Fibroblast of lung (primary cell): Measurements from ENCODE around the gene KAT5.

ENCODE experiments used
- CTCF ChIP-seq, 2 donors: IDR thresholded peaks in 1 of 2; conservative IDR thresholded peaks in 1 of 2; 1 replicate in 1 of 2; 2 replicates in 1 of 2; pipeline ENCODE4 v1.5.1; 2011 to 2012; ENCODE audit warnings: low read length in 2 of 2, control low read depth in 1 of 2, inconsistent platforms in 1 of 2, low read depth in 1 of 2, mild to moderate bottlenecking in 1 of 2
- EZH2 ChIP-seq: IDR thresholded peaks from 2 replicates; pipeline ENCODE4 v1.5.1; 2012; ENCODE audit warnings: low read length, control low read depth, mild to moderate bottlenecking; ENCODE audit errors: missing control alignments

DNA sequence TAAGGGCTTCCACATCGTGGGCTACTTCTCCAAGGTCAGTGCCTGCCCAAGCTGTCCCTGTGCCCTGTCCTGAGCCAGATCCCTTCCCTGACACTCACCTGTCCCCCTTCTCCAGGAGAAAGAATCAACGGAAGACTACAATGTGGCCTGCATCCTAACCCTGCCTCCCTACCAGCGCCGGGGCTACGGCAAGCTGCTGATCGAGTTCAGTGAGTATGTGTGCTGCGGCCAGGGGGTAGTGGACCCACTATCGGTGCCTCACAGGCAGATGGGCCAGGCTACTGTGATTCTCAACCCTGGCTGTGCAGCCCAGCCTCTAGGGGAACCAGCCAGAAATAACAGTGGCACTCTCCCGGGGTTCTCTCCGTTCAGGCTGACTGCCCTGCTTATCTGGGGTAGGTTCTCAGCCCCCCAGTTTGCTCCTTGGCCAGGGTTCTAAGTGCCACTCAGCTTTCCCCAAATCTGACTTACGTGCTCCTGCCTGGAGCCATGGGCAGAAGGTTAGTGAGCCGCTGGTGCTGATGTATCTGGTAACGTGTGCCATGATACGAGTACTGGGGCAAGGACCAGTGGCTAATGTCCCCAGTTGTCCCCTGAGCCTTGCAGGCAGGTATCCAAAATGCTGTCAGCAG lies 4.8 kb downstream of the KAT5 start:
- no peak for TF ChIP-seq CTCF (conservative IDR thresholded peaks at IDR 0.05 in 1 of 2, IDR thresholded peaks at IDR 0.05 in 1 of 2; ENCODE audit: low read depth in 1 of 2, low read length in 2 of 2)
- TF ChIP-seq EZH2, result no peak
